GM19043 (cell line): ENCODE results near the gene CTSE.

Experiments used
- ATAC-seq: cut with Tn5 transposase; IDR thresholded peaks from one replicate; pipeline ENCODE4 v1.9.1; 2021; ENCODE audit warnings: low read depth; ENCODE audit not compliant: unreplicated experiment

Gene CTSE

GRCh38 chr1:205973377-205974232, 50.1 kb downstream of the CTSE start:
- no peak for ATAC-seq

- no peak for ATAC-seq
Observed at GRCh38 chr1:205972491-205973168, 51.1 kb downstream of the CTSE start.

GRCh38 chr1:205972081-205972480, 51.6 kb downstream of the CTSE start:
- no peak for ATAC-seq

GRCh38 chr1:205971082-205971481, 52.6 kb downstream of the CTSE start:
- ATAC-seq = no peak

GRCh38 chr1:205970486-205970885, 53.2 kb downstream of the CTSE start:
- ATAC-seq = no peak

- no peak for ATAC-seq
Observed at GRCh38 chr1:205969229-205969628, 54.5 kb downstream of the CTSE start.

- ATAC-seq = no peak
Observed at GRCh38 chr1:205967554-205968335, 56.0 kb downstream of the CTSE start.

- ATAC-seq = no peak
Observed at GRCh38 chr1:205965036-205965884, 58.4 kb downstream of the CTSE start.

- ATAC-seq = no peak
Observed at GRCh38 chr1:205963352-205964155, 60.1 kb downstream of the CTSE start.

- ATAC-seq = no peak
Observed at GRCh38 chr1:205962821-205963221, 60.9 kb downstream of the CTSE start.

GRCh38 chr1:205961991-205962820, 61.5 kb downstream of the CTSE start:
- no peak for ATAC-seq

GRCh38 chr1:205961405-205961804, 62.3 kb downstream of the CTSE start:
- ATAC-seq = no peak

GRCh38 chr1:205959789-205960188, 63.9 kb downstream of the CTSE start:
- no peak for ATAC-seq
